GM21381 (cell line): ENCODE measurements around the gene HNF1B.
"Not testable (repeated sequence)": the region's sequence is repeated elsewhere in the genome, so short reads cannot be mapped to it uniquely, and the experiment has no call there.

Source experiments
- ATAC-seq: cut with Tn5 transposase; IDR thresholded peaks from one replicate; pipeline ENCODE4 v1.9.1; 2021; ENCODE audit warnings: mild to moderate bottlenecking, moderate library complexity; ENCODE audit not compliant: unreplicated experiment

HNF1B gene, protein sequence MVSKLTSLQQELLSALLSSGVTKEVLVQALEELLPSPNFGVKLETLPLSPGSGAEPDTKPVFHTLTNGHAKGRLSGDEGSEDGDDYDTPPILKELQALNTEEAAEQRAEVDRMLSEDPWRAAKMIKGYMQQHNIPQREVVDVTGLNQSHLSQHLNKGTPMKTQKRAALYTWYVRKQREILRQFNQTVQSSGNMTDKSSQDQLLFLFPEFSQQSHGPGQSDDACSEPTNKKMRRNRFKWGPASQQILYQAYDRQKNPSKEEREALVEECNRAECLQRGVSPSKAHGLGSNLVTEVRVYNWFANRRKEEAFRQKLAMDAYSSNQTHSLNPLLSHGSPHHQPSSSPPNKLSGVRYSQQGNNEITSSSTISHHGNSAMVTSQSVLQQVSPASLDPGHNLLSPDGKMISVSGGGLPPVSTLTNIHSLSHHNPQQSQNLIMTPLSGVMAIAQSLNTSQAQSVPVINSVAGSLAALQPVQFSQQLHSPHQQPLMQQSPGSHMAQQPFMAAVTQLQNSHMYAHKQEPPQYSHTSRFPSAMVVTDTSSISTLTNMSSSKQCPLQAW

GRCh38 chr17:37744961-37745800 is at the start of gene HNF1B:
TSS of gene HNF1B (minus strand) at chr17:37745059. CDS start at chr17:37744884, 175 bp downstream.
- ATAC-seq = no peak

DNA sequence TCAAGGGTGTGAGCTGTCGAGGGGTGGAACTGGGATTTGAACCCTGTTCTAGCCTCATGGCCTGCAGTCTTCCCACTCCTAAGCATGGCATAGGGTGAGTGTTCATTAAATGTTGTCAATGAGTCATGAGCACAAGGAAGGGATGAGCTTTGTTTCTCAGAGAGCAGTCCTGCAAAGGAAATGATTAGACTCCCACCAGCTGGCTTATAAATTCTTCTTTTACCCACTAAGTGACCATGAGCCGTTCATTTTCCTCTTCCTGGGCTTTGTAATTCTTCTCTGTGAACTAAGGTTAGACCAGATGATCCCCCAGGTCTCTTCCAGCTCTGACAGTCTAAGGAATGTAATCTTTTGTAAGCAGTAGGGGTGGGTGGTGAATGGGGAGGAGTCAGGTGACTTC is 47.9 kb upstream of the HNF1B start:
- no peak for ATAC-seq

- ATAC-seq = no peak
Measured at GRCh38 chr17:37791447-37792399, 46.9 kb upstream of the HNF1B start.

DNA sequence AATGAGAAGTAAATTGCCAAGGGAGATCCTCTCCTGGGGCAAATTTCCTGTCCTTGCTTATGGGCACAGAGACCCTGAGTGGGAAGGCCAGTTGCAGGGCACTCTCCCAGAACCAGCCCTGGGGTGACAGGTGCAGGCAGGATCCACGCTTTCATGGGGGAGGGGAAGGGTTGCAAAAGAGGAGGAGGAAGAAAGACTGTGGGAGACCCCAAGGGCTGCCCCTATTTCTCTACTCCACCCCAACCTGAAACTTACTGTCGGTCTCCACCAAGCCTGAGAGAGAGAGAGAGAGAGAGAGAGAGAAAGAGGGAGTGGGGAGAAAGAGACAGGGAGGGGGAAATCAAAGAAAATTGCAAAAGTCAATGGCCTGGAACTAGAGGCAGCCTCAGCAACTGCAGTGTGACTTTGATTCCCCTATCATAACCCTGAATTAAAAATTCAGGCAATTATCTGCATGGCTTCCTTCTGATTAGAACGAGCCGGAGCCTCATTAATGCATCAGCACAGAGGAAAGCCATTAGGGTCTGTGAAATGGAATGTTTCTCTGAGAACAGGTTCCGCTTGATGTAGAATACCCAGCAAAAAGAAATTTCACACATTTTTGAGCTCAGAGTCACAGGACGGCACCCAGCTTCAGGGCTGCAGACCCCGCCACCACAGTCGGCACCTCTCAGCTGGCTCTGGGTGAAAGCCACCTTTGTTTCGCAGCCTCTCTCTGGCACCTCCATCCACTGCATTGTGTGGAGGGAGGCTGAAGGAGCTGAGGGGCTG is 45.1 kb upstream of the HNF1B start:
- ATAC-seq = no peak

GRCh38 chr17:37789021-37789565 is 44.2 kb upstream of the HNF1B start:
- no peak for ATAC-seq

DNA sequence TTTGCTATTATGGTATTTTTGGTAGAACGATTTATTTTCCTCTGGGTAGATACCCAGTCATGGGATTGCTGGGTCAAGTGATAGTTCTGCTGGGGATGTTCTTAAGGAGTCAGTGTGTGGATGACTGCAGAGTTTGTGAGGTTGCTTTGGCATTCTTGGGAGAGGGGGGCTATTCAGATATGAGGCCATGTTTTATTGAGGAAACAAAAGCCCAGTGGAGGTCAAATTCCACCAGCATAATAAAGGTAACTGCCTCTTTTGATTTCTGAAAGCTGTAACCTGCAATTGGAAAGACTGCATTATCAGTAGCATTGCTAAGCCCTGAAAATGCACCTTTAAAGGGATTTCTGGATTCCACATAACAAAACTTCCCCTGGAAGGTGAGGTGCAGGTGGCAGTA is 43.7 kb upstream of the HNF1B start:
- ATAC-seq = no peak

GRCh38 chr17:37787055-37787757 is 42.3 kb upstream of the HNF1B start:
- no peak for ATAC-seq

DNA sequence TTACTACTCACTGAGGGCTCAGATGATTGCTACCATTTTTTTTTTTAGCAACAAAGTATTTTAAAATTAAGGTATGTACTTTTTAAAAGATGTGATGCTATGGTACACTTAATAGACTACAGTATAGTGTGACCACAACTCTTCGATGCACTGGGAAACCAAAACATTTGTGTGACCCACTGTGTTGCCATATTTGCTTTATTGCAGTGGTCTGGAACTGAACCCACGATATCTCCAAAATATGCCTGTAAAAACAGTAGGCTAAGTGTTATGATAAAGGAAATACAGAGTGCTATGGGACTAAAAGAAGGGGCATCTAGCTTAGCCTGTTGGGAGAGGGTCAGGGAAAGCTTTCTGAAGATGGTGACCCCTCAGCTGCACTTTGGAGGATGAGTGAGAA is 41.6 kb upstream of the HNF1B start:
- no peak for ATAC-seq

DNA sequence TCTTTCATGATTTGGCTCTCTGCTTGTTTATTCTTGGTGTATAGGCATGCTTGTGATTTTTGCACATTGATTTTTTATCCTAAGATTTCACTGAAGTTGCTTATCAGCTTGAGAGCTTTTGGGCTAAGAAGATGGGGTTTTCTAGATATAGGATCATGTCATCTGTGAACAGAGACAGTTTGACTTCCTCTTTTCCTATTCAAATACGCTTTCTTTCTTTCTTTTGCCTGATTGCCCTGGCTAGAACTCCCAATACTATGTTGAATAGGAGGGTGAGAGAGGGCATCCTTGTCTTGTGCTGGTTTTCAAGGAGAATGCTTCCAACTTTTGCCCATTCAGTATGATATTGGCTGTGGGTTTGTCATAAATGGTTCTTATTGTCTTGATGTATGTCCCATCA is 37.6 kb upstream of the HNF1B start:
- not testable (repeated sequence) for ATAC-seq

- no peak for ATAC-seq
Measured at GRCh38 chr17:37781451-37781850, 36.6 kb upstream of the HNF1B start.

DNA sequence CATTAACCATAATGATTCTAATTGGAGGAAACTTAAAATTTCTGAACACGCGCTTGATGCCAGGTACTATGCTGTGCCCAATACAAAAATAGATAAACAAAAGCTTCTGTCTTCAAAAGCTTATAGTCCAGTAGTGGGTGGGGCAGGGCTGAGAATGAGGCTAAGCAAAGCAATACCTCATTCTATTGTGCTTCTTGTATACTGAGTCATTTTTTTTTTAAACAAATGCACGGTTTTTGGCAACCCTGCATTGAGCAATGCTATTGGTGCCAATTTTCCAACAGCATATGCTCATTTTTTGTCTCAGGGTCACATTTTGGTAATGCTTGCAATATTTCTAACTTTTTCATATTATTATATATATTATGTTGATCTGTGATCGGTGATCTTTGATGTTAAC is 34.7 kb upstream of the HNF1B start:
- ATAC-seq = no peak

- ATAC-seq = peak; percentile 88
Measured at GRCh38 chr17:37774504-37774903, 29.6 kb upstream of the HNF1B start.

DNA sequence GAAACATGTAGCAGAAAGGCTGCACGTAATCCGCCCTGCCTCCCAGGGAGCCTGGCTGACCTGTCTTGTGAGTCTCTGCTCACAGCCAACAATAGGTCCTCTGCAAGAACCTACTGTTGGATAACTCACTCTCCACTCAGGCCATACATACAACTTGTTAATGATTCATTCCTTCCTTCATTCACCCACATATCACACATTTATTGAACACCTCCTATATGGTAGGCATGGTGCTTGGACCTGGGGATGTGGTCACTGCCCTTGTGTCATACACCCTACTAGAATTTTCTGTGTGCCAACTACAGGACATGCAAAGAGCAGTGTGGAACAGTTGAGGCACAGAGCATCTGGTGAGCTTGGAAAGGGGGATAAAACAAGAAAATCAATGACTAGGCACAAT is 28.1 kb upstream of the HNF1B start:
- ATAC-seq = no peak

GRCh38 chr17:37770631-37771518 is 26.0 kb upstream of the HNF1B start:
- ATAC-seq = no peak

GRCh38 chr17:37769050-37769449 is 24.2 kb upstream of the HNF1B start:
- no peak for ATAC-seq

DNA sequence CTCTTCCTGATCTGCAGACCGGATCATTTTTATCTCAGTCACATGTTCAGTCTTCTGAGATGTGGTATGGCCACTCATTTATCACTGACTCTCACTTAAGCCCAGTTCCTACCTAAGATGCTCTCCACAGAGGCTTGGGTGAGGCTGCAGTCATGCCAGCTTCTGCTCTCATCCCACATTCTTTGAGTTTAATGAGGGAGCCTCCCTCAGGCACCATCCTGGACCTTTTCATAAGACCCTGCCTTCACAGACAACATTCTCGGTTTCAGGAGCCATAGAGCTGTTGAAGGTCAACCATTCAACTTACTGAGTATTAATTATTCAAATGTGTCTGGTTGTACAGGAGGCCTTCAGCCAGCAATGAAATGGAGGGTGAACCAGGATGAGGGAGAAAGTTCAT is 23.6 kb upstream of the HNF1B start:
- no peak for ATAC-seq

GRCh38 chr17:37766971-37767370 is 22.1 kb upstream of the HNF1B start:
- ATAC-seq = no peak

GRCh38 chr17:37764383-37764782 is 19.5 kb upstream of the HNF1B start:
- no peak for ATAC-seq
